NCI-H146 treated with DMSO at 0.1 percent for 48 hours (cell line): ENCODE results near the gene CUEDC1.
"Not testable (repeated sequence)": the region's sequence is repeated elsewhere in the genome, so short reads cannot be mapped to it uniquely, and the experiment has no call there.

ENCODE experiments used
- DNase-seq: peaks from one replicate; lab custom pipeline; 2025; ENCODE audit not compliant: unreplicated experiment; lab: John Stamatoyannopoulos, UW

Gene CUEDC1

GRCh38 chr17:57986841-57987580, 31.8 kb upstream of the CUEDC1 start:
- DNase-seq: no peak

GRCh38 chr17:57985675-57985974, 30.4 kb upstream of the CUEDC1 start:
- no peak for DNase-seq

DNA sequence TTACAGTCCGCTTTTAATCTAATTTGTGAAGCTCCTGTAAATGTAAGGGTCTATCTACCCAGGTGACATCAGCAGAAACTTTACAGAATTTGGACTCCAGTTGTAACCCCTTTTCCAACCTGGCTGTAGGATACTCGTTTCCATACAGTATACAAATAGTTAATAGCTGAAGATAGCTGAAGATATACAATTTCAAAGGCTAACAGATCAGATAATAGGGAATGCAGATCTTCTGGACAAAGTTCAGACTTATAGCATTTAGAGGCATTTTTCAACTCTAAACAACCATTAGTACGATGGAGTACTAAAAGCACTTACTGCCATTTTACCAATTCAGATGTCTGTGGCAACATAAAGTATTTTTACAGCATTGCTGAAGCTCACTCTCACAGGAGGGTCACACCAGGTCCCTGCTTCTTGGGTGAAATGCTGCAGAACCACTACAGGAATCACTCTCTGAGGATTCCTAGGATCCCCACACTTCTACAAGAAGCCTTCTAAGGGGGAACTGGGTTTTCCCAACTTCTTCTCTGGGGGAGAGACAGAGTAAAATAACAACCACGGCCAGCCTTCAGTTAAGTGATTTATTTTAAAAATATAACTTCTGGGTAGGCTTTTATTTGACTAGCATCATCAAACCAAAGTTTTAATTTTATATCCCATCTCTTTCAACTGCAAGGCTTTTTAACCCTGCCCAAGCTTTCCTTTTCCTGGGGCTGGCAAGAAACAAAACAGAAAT, 29.9 kb upstream of the CUEDC1 start:
- no peak for DNase-seq

- DNase-seq: no peak
These were observed 29.2 kb upstream of the CUEDC1 start for GRCh38 chr17:57984261-57984890.

DNA sequence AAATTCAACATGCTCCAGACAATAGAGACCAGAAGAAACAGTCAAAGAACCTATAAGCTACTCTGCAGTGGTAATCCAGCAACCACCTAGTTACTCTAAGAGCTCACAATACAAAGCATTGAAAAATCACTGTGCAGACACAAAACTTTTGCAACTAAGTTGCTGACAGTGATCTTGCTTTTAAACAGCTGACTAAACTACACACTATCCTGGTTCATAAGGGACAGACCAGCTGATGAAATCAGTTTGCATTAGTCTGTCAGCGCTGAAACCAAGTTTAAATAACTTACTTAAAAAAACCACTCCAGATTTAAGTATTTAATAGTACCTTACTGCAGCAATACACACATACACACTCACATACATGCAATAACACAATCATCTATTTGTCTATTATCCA, 28.2 kb upstream of the CUEDC1 start:
- DNase-seq: no peak

DNA sequence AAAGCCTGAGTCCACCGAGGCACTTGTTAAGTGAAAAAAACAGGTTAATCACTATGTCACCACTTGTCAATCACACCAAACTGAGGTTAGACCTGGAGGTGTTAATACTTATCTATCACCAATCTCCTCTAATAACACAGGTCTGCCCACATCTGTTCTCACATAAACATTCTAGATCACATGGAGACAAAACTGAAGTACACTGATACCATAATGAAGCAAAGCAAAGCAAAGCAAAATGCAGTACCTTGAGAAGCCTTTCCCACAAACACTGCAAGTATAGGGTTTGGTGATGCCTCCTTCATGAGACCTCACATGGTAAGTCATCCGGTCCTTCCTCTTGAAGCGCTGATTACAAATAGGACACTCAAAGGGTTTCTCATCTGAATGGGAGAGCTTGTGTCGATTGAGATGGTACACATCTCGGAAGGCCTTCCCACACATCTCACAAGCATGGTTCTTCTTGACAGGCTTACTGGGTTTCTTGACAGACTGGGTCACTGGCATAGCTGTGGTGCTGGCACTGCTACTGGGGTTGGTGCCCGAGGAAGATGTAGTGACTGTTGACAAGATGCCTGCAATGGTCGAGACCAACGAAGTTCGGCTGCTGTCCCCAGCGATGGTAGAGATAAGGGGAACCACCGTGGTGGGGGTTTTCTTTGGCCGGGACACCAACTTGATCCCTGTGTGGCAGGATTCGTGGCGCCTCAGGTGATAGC, 27.4 kb upstream of the CUEDC1 start:
- DNase-seq: no peak

DNA sequence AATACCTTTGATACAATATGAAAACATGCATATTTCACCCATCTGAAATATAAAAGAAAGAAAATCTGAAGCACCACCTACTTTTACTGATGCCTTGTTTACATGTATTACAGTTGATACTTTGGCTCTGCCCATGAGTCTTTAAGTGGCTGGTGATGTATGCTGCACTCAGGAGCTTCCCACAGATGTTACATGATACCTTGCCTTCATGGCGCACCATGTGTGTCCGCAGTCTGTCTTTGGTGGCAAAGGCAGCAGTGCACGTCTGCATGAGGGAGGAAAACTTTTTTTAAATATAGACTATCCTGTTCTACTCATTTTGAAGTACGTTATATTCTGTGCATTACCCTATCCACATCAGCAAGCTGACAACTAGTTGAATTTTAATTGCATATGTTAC, 25.3 kb upstream of the CUEDC1 start:
- DNase-seq: no peak

GRCh38 chr17:57979076-57979475, 23.9 kb upstream of the CUEDC1 start:
- DNase-seq: no peak

DNA sequence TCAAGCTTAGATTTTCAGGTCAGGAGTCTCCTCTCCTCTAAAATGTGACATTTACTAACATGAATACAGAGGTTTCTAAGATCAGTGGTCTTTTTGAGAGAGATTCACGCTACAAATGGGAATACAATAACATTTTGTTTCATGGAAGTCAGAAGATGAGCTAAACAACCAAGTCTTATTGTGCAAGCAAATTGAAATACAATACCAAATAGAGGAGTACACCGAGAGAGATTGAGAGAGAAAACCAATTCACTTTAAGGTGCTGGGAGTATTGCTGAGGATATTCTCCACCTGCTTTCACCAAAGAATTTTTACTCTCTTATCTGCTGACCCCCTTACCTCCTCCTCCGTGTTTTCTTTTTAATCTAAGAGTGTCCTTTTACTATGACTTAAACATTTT, 21.4 kb upstream of the CUEDC1 start:
- no peak for DNase-seq

DNA sequence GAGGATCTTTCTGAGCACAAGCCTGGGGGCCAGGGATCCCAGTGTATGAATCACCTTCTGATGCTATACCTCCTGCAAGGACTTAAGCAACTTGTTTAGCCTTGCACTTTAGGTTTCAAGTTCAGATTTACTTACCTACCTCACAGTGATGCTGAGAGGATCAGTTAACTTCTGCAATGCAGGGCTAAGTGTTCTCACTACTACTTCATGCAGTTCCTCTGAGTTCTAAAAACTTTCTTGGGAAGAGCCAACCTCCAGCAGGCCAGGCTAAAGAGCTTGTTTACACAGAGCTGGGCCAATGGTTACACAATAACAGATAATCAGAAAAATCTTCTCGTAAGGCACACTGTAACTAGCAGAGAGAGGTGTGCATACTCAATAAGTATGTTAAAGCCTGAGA, 19.8 kb upstream of the CUEDC1 start:
- DNase-seq: no peak

GRCh38 chr17:57974053-57974824, 19.0 kb upstream of the CUEDC1 start:
- not testable (repeated sequence) for DNase-seq

DNA sequence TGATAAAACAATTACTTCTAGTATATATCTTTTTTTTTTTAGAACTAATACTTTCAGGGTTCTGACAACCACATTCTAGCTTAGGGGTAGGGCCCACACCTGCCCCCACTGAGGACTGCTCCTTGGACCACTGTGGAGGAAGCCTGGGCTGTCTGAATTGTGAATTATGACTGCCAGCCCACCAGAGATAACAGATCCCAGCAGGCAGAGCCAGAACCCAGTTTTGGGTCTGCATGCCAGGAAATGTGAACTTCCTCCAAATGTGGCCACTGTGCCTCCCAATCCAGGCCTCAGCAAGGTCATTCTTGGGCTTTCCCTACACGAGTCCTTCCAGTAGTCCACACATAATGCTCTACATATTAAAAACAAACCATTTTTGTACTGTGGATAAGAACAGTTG, 16.9 kb upstream of the CUEDC1 start:
- no peak for DNase-seq

DNA sequence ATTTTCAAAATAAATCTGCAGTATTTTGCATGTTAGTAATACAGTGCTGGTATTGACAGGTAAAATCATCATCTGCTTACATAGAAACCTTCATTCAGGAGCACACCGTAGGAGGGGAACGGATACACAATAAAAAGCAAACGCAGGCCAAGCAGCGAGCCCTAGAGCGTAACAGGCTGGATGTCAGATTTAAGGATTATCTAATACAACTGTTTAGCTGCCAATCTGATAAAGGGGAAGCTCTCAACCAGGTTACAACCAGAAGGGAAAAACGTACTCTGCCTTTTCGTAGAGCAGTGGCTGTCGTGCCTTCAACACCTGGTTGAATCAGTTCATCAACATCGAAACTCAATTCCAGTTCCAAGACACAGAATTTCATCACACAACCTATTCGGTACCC, 16.4 kb upstream of the CUEDC1 start:
- no peak for DNase-seq

- DNase-seq: no peak
These were observed 15.5 kb upstream of the CUEDC1 start for GRCh38 chr17:57970710-57971109.

GRCh38 chr17:57968456-57968855, 13.2 kb upstream of the CUEDC1 start:
- no peak for DNase-seq

- no peak for DNase-seq
These were observed 11.7 kb upstream of the CUEDC1 start for GRCh38 chr17:57966875-57967274.

- DNase-seq: no peak
These were observed 11.0 kb upstream of the CUEDC1 start for GRCh38 chr17:57966246-57966645.

DNA sequence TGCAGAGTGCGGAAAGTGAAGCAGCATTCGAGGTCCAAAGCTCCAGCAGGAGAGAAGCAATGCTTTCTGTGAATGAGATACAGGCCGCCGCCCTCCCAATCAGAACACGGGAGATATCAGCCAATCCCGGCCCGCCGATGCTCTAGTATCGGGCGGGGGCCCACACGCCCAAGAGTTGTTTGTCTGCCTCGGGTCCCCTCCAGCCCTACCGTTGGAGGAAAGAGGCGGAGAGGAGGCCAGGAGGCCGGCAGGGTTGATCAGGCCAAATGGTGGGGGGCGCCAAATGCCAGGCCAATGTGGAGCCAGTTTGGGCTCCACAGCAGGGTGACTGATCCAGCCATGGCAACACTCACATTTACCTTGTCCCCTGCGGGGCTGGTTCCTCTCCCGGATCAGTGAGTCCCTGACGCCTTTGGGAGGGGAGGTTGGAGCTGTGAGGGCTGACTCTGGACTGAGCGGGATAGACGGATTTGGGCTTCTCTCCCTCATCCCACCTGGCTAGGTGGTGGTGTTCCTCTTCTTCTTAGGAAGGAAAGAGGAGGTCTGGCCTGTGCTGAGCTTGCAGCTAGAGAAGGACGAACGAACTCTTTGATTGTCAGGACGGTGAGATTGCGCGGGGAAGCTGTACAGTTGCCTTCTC, 10.4 kb upstream of the CUEDC1 start:
- no peak for DNase-seq

DNA sequence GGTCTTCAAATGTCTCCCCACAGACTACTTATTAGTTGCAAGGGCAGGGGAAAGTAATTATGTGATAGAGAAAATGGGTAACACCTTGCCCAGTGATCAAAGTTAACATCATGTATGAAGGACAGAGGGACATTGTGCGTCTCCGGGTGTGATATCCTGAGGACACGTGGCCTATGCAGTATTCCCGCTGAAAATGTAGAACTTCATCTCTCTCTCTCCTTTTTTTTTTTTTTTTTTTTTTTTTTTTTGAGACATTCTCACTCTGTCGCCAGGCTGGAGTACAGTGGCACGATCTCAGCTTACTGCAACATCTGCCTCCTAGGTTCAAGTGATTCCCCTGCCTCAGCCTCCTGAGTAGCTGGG, 7.9 kb upstream of the CUEDC1 start:
- DNase-seq: no peak

GRCh38 chr17:57962279-57963148, 7.3 kb upstream of the CUEDC1 start:
- no peak for DNase-seq
